Measurements from ENCODE around the gene ORAI2.

DNA sequence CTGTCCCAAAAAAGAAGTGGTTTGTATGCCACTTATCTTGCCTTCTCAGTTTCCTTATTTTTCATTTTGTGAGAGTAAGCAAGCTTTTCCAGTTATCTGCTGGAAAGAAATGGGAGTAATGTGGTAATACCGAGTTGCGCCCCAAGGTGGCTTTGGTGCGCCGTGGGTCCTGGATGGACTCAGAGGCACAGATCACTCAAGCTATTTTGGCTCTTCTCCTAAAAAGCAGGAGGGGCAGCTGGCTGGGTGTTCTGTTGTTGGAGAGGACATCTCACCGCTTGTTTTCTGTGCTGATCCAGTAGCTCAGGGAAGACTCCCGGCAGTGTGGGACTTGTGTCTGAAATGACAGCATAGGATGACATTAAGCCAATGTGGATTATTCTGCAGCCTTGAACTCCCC lies 20.8 kb upstream of the ORAI2 start:
- TF ChIP-seq POLR2A (IDR thresholded peaks at IDR 0.05) = no peak
- TF ChIP-seq, protein P1, sequence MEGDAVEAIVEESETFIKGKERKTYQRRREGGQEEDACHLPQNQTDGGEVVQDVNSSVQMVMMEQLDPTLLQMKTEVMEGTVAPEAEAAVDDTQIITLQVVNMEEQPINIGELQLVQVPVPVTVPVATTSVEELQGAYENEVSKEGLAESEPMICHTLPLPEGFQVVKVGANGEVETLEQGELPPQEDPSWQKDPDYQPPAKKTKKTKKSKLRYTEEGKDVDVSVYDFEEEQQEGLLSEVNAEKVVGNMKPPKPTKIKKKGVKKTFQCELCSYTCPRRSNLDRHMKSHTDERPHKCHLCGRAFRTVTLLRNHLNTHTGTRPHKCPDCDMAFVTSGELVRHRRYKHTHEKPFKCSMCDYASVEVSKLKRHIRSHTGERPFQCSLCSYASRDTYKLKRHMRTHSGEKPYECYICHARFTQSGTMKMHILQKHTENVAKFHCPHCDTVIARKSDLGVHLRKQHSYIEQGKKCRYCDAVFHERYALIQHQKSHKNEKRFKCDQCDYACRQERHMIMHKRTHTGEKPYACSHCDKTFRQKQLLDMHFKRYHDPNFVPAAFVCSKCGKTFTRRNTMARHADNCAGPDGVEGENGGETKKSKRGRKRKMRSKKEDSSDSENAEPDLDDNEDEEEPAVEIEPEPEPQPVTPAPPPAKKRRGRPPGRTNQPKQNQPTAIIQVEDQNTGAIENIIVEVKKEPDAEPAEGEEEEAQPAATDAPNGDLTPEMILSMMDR (IDR thresholded peaks at IDR 0.05) = no peak
- no peak for TF ChIP-seq EP300 (IDR thresholded peaks at IDR 0.05)
